ENCODE data around the gene XPA. TPM values are rescaled to one million over a fixed set of nuclear protein-coding genes. Genes with fewer than 3 reads are reported as not detected.
"Not testable (repeated sequence)": the region's sequence is repeated elsewhere in the genome, so short reads cannot be mapped to it uniquely, and the experiment has no call there.

The XPA gene
- total RNA-seq (ENCODE audit: insufficient read depth, low replicate concordance) = 49.8 TPM

DNA sequence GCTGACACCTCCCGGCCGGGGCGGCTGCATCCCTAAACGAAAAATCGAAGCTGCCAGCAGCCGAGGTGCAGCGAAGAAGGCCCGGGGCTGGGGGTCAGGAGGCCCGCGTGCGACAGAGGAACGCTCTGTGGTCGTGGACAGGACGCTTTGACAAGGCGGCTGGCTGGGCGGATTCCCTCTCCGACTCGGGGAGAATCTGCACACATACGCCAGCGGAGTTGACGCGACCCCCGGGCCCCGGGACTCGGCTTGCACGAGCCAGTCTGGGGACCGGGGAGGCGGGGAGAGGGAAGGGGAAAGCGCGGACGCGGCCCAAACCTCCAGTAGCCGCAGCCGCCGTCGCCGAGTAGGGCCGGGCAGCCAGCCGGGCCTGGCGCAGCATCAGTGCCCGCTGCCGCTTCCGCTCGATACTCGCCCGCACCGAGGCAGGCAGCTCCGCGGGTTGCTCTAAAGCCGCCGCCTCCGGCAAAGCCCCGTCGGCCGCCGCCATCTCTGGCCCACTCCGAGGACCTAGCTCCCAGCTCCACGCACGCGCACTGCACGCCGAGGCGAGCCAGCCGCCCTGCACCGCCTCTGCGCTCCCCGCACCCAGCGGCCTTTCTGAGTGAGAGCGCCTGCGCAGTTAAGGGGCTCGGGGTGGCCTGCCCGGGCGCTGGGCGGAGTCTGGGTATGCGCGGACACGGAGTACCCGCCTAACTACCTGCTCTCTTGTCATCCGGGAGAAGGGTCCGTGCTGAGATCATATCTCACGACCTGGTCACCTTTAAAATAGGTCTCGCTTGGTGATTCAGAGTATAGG lies at the start of gene XPA:
Gene XPA (minus strand): TSS at position 538 of the 799 bp plus-strand sequence. CDS start 48 bp downstream, at position 490.
- DNase-seq (ENCODE audit: low spot score) = peak; percentile 99

DNA sequence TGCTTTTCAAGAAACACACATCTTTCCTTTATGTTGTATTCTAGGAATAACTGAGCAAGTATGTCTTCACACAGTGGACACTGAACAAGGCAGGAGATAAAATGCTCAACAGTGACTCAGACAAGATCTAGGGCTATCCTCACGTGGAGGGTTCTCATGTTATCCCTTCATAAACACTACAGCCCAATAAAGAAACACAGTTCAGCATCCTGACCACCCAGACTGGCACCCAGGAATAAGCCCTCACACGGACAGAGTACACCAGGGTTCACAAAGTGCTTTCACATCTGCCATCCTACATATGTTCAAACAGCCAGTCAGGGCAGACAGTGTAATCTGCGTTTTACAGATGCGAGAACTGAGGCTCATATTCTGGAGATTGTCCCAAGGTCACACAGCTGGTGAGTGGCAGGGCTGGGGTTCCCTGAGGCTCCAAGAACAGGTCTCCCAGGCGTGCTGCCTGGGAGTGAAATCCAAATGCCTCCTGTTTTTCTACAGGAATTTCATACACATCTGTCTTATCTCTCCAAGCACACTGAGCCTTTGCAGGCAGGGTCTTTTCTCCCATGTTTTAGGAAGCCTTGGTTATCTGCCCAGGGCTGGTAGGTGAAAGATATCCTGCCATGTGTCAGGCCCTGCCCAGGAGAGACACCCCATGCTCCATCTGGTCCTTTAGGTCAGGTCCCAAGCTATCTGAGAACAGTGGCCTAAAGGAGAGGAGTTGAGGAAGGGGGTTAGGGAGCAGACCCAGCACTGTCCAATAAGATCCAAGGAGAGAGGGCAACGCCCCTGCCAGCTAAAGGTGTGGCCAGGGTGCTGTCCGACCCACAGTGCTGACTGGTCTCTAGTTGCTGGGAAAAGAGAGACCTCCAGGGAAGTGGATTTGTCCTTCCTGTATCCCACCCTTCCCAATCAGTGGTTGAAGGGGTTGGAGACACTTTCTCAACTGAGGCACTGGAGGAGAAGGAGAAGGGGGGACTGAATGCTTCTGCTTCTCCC lies 47.9 kb upstream of the XPA start:
- no peak for DNase-seq (ENCODE audit: low spot score)

DNA sequence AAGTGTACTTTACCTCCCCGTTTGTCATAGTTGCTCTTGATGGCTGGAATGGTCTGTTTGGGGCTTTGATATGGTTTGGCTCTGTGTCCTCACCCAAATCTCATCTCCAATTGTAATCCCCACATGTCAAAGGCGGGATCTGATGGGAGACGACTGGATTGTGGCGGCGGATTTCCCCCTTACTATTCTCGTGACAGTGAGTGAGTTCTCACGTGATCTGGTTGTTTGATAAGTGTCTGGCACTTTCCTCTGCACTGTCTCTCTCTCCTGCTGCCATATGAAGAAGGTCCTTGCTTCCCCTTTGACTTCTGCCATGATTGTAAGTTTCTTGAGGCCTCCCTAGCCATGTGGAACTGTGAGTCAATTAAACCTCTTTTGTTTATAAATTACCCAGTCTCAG lies 46.9 kb upstream of the XPA start:
- not testable (repeated sequence) for DNase-seq (ENCODE audit: low spot score)

DNA sequence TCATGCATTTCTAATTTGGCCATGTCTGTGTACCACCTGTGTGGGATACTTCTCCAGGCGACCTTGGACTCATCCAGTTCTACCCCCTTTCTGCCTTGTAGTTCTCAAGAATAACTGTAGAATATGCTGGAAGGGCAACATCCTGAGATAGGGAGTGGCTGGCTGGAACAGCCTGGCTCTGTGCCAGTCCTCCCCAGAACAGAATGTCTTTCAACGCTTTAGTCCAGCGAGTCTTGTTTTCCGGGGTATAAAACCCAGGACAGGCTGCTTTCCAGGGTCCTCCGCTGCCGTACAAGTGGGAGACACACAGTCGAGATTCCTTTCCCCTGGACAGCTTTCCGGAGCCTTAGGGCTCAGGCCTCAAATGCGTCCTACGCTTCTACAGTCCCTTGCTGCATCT lies 45.4 kb upstream of the XPA start:
- DNase-seq (ENCODE audit: low spot score) = no peak

DNA sequence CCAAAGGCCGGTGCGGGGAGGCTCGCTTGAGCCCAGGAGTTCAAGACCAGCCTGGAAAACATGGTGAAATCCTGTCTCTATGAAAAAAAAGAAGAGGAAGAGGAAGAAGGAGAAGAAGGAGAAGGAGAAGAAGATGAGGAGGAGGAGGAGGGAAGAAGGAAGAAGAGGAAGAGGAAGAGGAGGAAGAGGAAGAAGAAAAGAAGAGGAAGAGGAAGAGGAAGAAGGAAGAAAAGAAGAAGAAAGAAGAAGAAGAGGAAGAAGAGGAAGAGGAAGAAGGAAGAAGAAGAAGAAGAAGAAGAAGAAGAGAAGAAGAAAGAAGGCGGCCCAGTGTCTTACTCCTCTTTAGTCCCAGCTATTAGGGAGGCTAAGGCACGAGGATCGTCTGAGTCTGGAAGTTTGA lies 44.8 kb upstream of the XPA start:
- DNase-seq (ENCODE audit: low spot score) = no peak

DNA sequence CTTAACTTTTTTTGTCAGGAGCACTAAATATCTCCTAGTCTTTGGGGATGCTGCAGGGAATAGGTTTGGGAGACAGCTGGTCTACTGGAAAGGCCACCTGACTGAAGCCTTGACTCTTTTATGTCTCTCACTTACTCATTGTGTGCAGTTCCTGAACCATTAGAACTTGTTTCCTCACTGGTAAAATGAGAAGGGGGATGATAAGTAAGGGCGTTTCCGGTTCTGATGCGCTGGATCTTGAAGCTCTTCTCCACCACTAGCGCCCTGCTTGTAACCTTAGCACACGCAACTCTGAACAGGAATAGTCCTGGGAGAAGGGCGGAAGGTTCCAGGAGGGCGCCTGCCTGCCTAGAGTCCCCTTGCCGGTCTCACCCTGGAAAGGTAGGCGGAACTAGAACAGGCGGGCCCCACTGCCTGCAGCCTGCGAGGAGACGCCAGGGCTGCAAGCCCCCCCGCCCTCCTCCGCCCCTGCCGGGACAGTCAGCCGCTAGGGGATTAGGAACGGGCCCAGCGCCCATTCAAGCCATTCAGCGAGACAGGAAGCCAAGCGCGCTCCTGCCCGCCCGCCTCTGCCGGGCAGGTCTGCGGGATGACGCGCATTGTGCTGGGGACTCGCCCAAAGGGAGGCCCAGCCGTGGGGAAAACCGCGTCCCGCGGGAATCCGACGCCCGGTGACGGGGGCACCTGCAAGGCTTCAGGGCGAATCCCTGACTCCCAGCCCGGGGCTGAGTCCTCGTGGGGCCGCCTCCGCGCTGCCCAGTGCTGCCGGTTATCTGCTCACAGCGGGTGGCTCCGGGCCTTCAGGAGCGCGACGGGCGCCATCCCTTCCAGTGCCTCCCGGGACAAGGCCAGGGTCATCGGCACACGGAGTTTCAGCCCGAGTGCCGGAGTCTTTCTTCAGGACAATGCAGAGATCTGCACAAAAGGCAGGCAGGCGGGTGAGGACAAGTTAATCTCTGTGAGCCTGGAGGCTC lies 44.0 kb upstream of the XPA start:
- peak; percentile 80 for DNase-seq (ENCODE audit: low spot score)

DNA sequence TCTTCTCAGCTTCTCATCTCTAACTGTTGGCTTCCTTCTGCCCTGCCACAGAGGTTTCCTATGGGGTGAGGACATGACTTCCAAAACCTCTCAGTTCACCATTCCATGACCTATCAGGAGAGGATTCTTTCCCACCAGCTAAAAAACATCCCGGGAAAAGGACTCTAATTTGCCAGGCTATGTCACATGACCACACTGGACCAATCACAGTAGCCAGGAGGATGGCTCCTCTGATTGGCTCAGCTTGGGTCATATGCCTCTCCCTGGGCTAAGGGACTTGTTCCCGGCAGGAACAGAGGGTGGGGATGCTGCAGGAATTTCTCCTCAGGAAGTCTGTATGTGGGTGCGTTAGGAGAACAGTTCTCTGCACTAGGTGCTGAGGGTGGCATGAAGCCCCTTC lies 40.3 kb upstream of the XPA start:
- DNase-seq (ENCODE audit: low spot score) = peak; percentile 66

DNA sequence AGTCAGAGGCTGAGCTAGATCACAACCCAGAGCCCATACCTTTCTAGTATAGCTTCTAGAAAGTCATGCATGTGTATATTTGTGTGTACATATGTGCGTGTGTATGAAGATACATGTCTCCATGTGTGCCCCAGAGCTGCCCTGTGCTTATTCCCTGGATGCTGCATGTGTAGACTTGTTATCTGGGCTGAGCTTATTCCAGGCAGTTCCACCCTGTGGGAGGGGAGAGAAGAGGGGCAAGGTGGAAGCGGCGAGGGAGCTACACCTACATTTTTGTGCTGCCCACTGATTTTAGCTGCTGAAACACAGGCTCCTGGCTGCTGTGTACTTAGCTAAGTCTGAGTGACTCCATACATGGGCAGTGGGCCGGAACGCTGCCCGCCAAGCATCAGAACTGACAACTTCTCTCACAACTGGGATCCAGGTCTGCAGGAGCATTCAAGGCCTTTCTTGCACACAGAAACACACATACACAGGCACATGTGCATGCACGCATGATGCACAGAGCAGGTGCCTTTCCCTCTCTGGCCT lies 38.0 kb upstream of the XPA start:
- DNase-seq (ENCODE audit: low spot score) = no peak

DNA sequence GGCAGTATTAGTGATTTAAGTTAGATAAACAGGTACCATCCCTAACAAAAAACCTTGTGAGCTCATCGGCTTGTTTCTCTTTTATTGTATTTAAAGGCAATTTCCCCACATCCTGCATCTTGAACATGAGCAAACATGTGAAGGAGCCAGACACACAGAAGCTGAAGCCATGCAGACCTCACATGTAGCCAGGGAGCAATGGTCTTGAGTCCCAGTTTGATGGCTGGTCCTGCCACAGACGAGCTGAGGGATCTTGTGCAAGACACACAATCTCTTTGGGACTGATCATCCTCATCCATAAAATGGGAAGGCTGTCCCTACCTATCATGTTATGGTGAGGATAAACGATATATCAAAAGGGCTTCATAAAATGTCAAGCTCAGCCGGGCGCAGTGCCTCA lies 29.6 kb upstream of the XPA start:
- DNase-seq (ENCODE audit: low spot score) = no peak

DNA sequence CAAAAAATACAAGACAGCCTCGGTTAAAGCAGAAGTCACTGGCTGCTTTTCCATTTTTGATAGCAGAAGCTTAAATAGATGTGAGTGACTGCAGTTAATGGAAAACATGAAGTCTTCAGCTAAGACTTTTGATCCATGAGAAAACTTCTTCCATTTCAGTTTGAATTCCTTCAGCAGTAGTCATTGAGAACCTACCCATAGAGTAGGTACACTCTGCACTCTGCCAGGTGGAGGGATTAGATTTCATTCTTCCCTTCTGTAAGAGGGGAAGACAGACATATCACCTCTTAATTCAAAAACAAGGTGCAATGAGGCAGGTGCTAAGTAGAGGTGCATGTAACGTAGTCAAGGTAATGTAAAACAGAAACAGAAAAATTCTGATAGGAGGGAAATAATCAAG lies 26.7 kb upstream of the XPA start:
- no peak for DNase-seq (ENCODE audit: low spot score)

DNA sequence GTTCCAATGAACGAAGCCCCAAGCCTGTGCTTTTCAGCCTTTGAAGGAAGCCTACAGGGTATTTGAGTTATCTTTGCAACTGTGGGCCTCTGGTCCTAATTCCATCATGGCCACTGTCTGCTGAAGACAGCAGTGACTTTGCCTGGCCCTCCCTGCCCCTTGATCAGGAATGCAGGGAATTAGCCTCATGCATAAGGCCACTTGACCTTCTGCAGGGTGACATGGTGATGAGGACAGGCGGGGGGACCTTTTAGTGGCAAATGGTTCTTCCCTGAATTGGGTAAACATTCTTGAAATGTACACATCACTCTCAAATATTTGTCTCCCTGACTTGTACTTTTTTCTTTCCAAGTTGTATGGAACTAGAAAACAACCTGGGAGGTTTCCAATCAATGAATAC lies 25.2 kb upstream of the XPA start:
- DNase-seq (ENCODE audit: low spot score) = no peak

DNA sequence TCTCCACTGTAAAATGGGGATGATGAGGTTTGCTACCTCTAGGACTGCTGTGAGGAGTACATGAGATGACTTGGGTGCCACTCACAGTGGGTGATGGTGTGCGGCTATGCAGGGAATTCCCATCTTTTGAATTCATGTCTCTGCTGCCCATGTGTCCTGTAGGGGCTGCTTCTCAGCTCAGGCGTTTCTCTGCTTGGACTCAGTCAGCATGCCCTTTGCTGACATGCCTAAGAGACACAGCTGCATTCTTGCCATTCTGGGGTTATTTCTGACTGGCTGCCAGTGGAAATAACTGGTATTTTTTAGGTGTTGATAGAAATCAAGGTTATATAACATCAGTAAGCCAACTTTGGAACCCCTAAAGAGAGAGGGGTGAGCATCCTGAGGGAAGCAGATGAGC lies 24.3 kb upstream of the XPA start:
- no peak for DNase-seq (ENCODE audit: low spot score)

DNA sequence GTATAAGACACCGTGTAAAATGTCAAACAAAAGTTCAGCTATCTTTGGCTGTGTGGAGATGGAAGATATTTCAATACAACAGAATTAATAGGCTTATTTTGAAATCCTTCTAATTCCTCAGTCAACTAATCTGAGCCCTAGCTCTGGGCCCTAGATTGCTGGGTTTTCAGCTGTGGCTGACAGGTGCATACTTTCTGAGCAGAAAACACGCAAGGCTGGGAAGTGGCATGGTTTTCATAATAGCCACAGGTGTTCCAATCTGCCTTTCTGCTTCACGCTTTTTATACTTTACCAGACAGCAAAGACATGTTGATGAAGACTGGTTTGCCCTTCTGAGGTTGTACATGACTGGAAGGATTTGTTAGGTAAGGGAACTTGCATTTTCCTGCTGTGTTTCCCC lies 20.7 kb upstream of the XPA start:
- no peak for DNase-seq (ENCODE audit: low spot score)

DNA sequence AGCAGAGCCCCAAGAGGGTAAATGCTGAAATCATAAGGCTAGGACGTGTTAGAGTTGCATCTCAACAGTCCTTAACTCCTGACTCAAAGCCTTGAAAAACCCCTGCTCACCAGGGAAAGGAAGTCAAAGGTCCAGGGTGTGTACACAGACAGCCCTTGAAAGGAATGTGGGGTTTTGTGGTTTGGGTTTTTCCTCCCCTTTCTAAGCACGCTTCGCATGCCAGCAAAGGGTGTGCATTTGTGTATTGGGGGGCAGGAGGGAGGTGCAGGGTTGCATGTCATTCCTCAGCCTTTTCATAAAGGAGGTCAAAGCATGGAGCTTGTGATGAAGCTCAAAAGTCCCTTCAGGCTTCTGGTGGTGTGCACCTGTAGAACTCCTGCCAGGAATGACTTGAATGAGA lies 17.3 kb upstream of the XPA start:
- DNase-seq (ENCODE audit: low spot score) = no peak

DNA sequence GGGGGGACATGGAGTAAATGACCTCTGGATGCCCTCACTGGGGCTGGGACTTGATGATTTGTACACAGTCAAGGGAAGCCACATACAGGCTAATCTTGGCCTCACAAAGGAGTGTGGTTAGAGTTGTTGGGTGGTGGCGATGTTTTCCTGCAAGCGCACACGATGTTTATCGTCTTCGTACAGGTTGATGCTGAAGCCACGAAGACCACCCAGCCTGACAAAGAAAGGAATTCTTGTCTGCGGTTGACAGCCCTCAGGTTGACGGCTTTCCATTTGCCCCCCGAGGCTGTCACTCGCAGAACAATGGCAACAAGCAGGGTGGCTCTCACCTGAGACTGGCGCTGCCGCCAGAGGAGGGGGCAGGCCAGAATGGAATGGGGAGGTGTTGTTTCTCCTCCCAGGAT lies 14.1 kb upstream of the XPA start:
- no peak for DNase-seq (ENCODE audit: low spot score)

DNA sequence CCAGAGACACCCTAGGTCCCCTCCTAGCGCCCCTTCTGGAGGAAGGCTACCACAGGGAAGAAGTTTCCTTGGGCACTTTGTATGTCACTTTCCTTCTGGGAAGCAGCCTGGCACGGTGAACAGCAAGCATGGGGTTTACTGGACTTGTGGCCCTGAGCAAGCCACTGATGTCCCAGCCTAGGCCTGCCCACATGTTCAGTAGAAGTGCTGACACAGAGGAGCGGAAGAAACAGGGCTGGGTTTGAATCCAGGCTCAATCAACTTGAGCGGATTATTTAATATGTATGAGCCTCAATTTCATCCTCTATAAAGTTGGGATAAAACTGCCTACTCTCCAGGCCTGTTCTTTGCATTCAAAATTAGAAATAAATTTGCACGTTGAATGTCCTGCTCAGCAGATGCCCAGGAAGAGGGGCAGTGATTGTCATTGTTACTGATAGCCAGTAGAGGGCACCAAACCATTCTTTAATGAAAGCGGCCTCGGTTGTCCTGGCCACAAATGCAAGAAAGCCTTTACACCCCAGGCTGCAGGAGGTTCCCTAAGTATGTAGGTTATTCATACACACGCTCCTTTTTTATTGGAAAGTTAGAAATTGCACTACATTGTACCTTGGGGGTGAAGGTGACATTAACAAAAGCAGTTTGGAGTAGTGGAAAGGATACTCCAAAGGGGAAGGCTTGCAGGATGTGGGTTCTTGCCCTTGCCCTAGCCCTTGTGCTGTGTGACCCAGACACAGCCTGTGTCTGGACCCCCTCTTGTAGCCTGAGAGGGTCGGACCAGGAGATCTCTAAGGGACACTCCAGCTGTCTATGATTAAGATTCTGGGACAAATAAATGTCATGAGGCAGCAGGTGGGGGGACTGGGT lies 13.4 kb upstream of the XPA start:
- peak; percentile 73 for DNase-seq (ENCODE audit: low spot score)

DNA sequence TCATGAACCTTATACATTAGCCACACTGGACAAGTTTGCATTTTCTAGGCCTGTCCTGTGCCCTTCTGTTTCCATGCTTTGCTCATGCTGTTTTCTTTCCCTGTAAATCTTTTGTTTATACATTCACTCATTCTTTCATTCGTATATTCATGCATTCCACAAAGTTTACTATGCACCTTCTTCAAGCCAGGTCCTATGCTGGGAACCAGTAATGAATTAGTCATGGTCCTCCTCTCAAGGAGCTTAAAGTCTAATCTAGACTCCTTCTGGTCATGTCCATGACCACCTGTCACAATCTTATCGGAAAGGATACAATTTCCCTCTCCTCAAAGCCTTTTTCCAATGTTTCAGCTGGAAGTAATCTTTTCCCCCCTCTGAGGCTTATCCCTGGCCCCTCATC lies 9.1 kb upstream of the XPA start:
- DNase-seq (ENCODE audit: low spot score) = no peak

DNA sequence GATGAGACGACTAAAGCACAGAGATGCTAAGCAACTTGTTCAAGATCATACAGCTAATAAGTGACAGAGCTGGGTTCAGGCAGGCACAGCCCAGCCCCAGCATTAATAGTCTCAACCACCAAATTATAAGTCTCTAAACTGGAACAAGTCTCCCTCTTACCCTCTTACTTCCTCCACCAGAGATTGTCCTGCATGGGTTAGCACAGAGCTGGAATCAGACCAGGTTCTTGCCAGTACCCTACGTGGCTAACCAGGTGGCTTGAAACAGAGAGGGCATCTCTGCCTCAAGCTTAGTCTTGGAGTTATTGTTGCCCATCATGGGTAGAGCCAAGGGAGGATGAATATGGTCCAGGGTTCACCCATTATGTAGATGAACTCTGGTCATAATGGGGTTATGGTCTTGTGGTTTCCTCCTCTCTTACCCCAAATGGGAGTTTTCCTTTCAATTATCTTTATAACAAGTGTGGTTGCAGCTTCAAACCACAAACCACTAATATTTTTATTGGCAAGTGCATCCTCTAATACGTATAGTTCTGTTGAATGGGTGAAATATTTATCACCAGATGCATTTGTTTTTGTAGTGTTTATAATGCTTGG lies 8.3 kb upstream of the XPA start:
- no peak for DNase-seq (ENCODE audit: low spot score)

DNA sequence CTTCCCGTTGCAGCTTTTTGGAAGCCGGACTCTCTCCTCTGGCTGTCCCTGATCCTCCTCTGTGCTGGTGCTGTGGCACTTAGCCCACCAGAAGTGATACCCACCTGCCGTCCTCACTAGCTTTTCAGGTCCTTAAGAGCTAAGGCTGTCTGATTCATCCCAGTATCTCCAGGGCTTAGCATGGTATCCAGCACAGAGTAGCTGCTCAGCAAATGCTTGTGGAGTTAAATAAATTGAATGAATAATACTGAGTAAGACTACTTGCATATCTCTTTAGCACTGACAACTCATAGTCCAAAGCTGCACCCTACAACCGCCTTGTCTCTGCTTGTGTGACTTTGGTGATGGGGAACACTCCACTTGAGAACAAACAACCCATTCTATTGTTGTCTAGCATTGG lies 7.7 kb upstream of the XPA start:
- DNase-seq (ENCODE audit: low spot score) = no peak

DNA sequence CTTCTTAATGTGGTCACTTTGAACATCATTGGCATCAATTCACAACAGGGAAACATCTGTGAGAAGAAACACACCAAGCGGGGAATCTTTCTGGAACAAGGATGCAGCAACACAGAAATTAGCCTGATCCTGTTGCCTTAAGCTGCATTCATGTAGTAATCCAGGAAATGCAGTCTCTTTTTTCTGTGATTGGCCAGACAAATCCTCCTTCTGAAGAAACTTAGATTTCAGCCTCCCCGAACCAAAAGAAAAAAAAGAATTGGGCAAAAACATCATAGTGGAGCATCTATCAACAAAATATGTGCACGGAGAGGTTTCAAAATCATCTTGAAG lies 7.2 kb upstream of the XPA start:
- peak; percentile 63 for DNase-seq (ENCODE audit: low spot score)

Data from umbilical cord (tissue), 2 donors.